Trophoblast cell (in vitro differentiated cells and primary cell): ENCODE data around the gene UGGT2.

Experiments used
- DNase-seq, 2 donors: peaks; one replicate each; pipeline ENCODE4 v3.0.0-alpha.2; 2016
- H2AFZ ChIP-seq: 2 replicates; pipeline ENCODE4 v1.6.1; 2013; ENCODE audit warnings: low read length, moderate library complexity, mild to moderate bottlenecking; ENCODE audit not compliant: insufficient read depth, poor library complexity
- H2AK5ac ChIP-seq: 2 replicates; pipeline ENCODE4 v1.6.1; 2013; ENCODE audit warnings: mild to moderate bottlenecking, low read length
- H2BK120ac ChIP-seq: 2 replicates; pipeline ENCODE4 v1.6.1; 2013; ENCODE audit warnings: low read length, mild to moderate bottlenecking, moderate library complexity; ENCODE audit not compliant: insufficient read depth, poor library complexity
- H2BK12ac ChIP-seq: 2 replicates; pipeline ENCODE4 v1.6.1; 2013; ENCODE audit warnings: mild to moderate bottlenecking, low read length, moderate library complexity
- H2BK5ac ChIP-seq: 2 replicates; pipeline ENCODE4 v1.6.1; 2013; ENCODE audit warnings: low read length, low read depth, moderate library complexity, mild to moderate bottlenecking; ENCODE audit not compliant: poor library complexity
- H3K14ac ChIP-seq: 2 replicates; pipeline ENCODE4 v1.6.1; 2013; ENCODE audit warnings: mild to moderate bottlenecking, low read length
- H3K18ac ChIP-seq: 2 replicates; pipeline ENCODE4 v1.6.1; 2013; ENCODE audit warnings: mild to moderate bottlenecking, low read length
- H3K23ac ChIP-seq: 2 replicates; pipeline ENCODE4 v1.6.1; 2013; ENCODE audit warnings: low read length
- H3K27ac ChIP-seq: 2 replicates; pipeline ENCODE4 v1.5.1; 2013; ENCODE audit warnings: low read depth, mild to moderate bottlenecking, inconsistent platforms, low read length, moderate library complexity
- H3K27me3 ChIP-seq: 2 replicates; pipeline ENCODE4 v1.6.1; 2013; ENCODE audit warnings: inconsistent platforms, mild to moderate bottlenecking, low read length, moderate library complexity; ENCODE audit not compliant: insufficient read depth
- H3K36me3 ChIP-seq, 2 experiments: 1 replicate in 1 of 2; 2 replicates in 1 of 2; pipeline ENCODE4 v1.6.1; 2013; ENCODE audit warnings: low read length in 2 of 2, mild to moderate bottlenecking in 2 of 2, moderate library complexity in 1 of 2; ENCODE audit not compliant: insufficient read depth in 2 of 2, control insufficient read depth in 1 of 2
- H3K4ac ChIP-seq: 2 replicates; pipeline ENCODE4 v1.6.1; 2013; ENCODE audit warnings: low read depth, mild to moderate bottlenecking, low read length, moderate library complexity
- H3K4me1 ChIP-seq, 2 experiments: 1 replicate in 1 of 2; 2 replicates in 1 of 2; pipeline ENCODE4 v1.6.1; 2013; ENCODE audit warnings: low read length in 2 of 2, mild to moderate bottlenecking in 2 of 2, moderate library complexity in 1 of 2; ENCODE audit not compliant: insufficient read depth in 2 of 2, control insufficient read depth in 1 of 2
- H3K4me2 ChIP-seq: 2 replicates; pipeline ENCODE4 v1.6.1; 2013; ENCODE audit warnings: inconsistent platforms, mild to moderate bottlenecking, low read length, moderate library complexity
- H3K4me3 ChIP-seq: 2 replicates; pipeline ENCODE4 v1.5.1; 2013; ENCODE audit warnings: mild to moderate bottlenecking, low read depth, low read length, inconsistent platforms
- H3K79me1 ChIP-seq: one replicate; pipeline ENCODE4 v1.6.1; 2013; ENCODE audit warnings: low read length
- H3K79me2 ChIP-seq: 2 replicates; pipeline ENCODE4 v1.6.1; 2013; ENCODE audit warnings: low read length, mild to moderate bottlenecking; ENCODE audit not compliant: control insufficient read depth, insufficient read depth, poor library complexity
- H3K9ac ChIP-seq: 2 replicates; pipeline ENCODE4 v1.6.1; 2013; ENCODE audit warnings: mild to moderate bottlenecking, low read length
- H3K9me3 ChIP-seq: 2 replicates; pipeline ENCODE4 v1.6.1; 2013; ENCODE audit warnings: low read depth, mild to moderate bottlenecking, control low read depth, inconsistent platforms, low read length; ENCODE audit not compliant: insufficient read depth
- H4K12ac ChIP-seq: 2 replicates; pipeline ENCODE4 v1.6.1; 2013; ENCODE audit warnings: low read depth, mild to moderate bottlenecking, low read length, moderate library complexity
- H4K8ac ChIP-seq: 2 replicates; pipeline ENCODE4 v1.6.1; 2013; ENCODE audit warnings: low read depth, mild to moderate bottlenecking, low read length, moderate library complexity
- H4K91ac ChIP-seq: one replicate; pipeline ENCODE4 v1.6.1; 2013; ENCODE audit warnings: low read depth, mild to moderate bottlenecking, low read length, moderate library complexity
- WGBS: extraction: QIAGEN DNeasy Blood & Tissue Kit; methylation state at CpG from one replicate; pipeline ENCODE4 v1.1.7; 2013; ENCODE audit warnings: missing lambda C conversion rate; ENCODE audit not compliant: insufficient read length, insufficient coverage; ENCODE audit errors: extremely low coverage; 5-methylcytosine and 5-hydroxymethylcytosine counted together

Gene UGGT2

GRCh38 chr13:95841894-95842293, 211.3 kb downstream of the UGGT2 start:
- H2AFZ ChIP-seq = no peak overlapping the region
- peaks cover 2% of the 10 kb centered on the region for H3K9me3 ChIP-seq
- no peak overlapping the region for H3K27ac ChIP-seq
- H3K27me3 ChIP-seq = no peaks in the 10 kb centered on the region
- DNase-seq = no peak
- no peaks in the 10 kb centered on the region for H3K4me1 ChIP-seq
- no peak overlapping the region for H2BK120ac ChIP-seq
- no peaks in the 10 kb centered on the region for H3K79me2 ChIP-seq
- no peak overlapping the region for H3K9ac ChIP-seq
- no peak overlapping the region for H2AK5ac ChIP-seq
- no peak overlapping the region for H4K8ac ChIP-seq
- H2BK5ac ChIP-seq = no peak overlapping the region
- H3K23ac ChIP-seq = no peak overlapping the region
- H4K91ac ChIP-seq = no peak overlapping the region
- no peak overlapping the region for H3K4me3 ChIP-seq
- no peak overlapping the region for H3K4ac ChIP-seq
- H3K4me2 ChIP-seq = no peak overlapping the region
- no peak overlapping the region for H4K12ac ChIP-seq
- H3K18ac ChIP-seq = no peak overlapping the region
- H3K14ac ChIP-seq = no peak overlapping the region
- H2BK12ac ChIP-seq = no peak overlapping the region
- H3K36me3 ChIP-seq = peaks cover 2% of the 10 kb centered on the region in 2 experiments
- no peaks in the 10 kb centered on the region for H3K79me1 ChIP-seq

- Histone ChIP-seq H3K9ac (no peak overlapping the region), H3K4me1 (no peaks in the 10 kb centered on the region), H3K4me2 (no peak overlapping the region), H3K14ac (no peak overlapping the region), H3K27ac (no peak overlapping the region), H3K23ac (no peak overlapping the region), H3K4me3 (no peak overlapping the region), H3K79me1 (no peaks in the 10 kb centered on the region), H3K27me3 (no peaks in the 10 kb centered on the region), H4K91ac (no peak overlapping the region), H2AFZ (no peak overlapping the region), H2BK12ac (no peak overlapping the region), H3K79me2 (no peaks in the 10 kb centered on the region), H2BK120ac (no peak overlapping the region), H3K9me3 (no peaks in the 10 kb centered on the region), H4K12ac (no peak overlapping the region), H3K4ac (no peak overlapping the region), H2AK5ac (no peak overlapping the region), H3K36me3 (no peaks in the 10 kb centered on the region), H4K8ac (no peak overlapping the region), H3K18ac (no peak overlapping the region), H2BK5ac (no peak overlapping the region)
- DNase-seq = peak; percentile 42 to 75
- no CpG with 5 or more reads among the region's 3 CpGs for WGBS
Measured at GRCh38 chr13:95834134-95834765, 219.0 kb downstream of the UGGT2 start.

GRCh38 chr13:95833719-95834118, 219.5 kb downstream of the UGGT2 start:
- H3K27me3 ChIP-seq = no peaks in the 10 kb centered on the region
- no peak overlapping the region for H2BK12ac ChIP-seq
- DNase-seq = no peak
- WGBS = no CpG with 5 or more reads among the region's 1 CpG
- H4K8ac ChIP-seq = no peak overlapping the region
- no peak overlapping the region for H3K4me3 ChIP-seq
- no peak overlapping the region for H3K27ac ChIP-seq
- no peaks in the 10 kb centered on the region for H3K4me1 ChIP-seq
- H2AK5ac ChIP-seq = no peak overlapping the region
- H2BK120ac ChIP-seq = no peak overlapping the region
- no peak overlapping the region for H3K23ac ChIP-seq
- no peak overlapping the region for H4K91ac ChIP-seq
- no peak overlapping the region for H3K18ac ChIP-seq
- no peak overlapping the region for H3K4ac ChIP-seq
- no peaks in the 10 kb centered on the region for H3K79me1 ChIP-seq
- no peak overlapping the region for H3K14ac ChIP-seq
- H3K79me2 ChIP-seq = no peaks in the 10 kb centered on the region
- no peak overlapping the region for H2AFZ ChIP-seq
- no peak overlapping the region for H3K9ac ChIP-seq
- no peaks in the 10 kb centered on the region for H3K36me3 ChIP-seq
- no peaks in the 10 kb centered on the region for H3K9me3 ChIP-seq
- H3K4me2 ChIP-seq = no peak overlapping the region
- no peak overlapping the region for H2BK5ac ChIP-seq
- H4K12ac ChIP-seq = no peak overlapping the region

GRCh38 chr13:95833126-95833525, 220.1 kb downstream of the UGGT2 start:
- no peak overlapping the region for H3K23ac ChIP-seq
- no peak for DNase-seq
- no peak overlapping the region for H2BK12ac ChIP-seq
- H3K4me1 ChIP-seq = no peaks in the 10 kb centered on the region
- no peaks in the 10 kb centered on the region for H3K79me2 ChIP-seq
- H3K18ac ChIP-seq = no peak overlapping the region
- H3K14ac ChIP-seq = no peak overlapping the region
- H3K4me2 ChIP-seq = no peak overlapping the region
- no peak overlapping the region for H4K91ac ChIP-seq
- no peaks in the 10 kb centered on the region for H3K9me3 ChIP-seq
- H2AFZ ChIP-seq = no peak overlapping the region
- no peak overlapping the region for H4K12ac ChIP-seq
- H2AK5ac ChIP-seq = no peak overlapping the region
- no peaks in the 10 kb centered on the region for H3K27me3 ChIP-seq
- H3K9ac ChIP-seq = no peak overlapping the region
- no peak overlapping the region for H3K4me3 ChIP-seq
- no peak overlapping the region for H2BK120ac ChIP-seq
- no peak overlapping the region for H3K4ac ChIP-seq
- no peak overlapping the region for H2BK5ac ChIP-seq
- no peak overlapping the region for H3K27ac ChIP-seq
- WGBS = no CpG with 5 or more reads among the region's 1 CpG
- H3K79me1 ChIP-seq = no peaks in the 10 kb centered on the region
- H4K8ac ChIP-seq = no peak overlapping the region
- H3K36me3 ChIP-seq = no peaks in the 10 kb centered on the region
